ENCODE data around the gene ODF2. TPM values are rescaled to one million over a fixed set of nuclear protein-coding genes. Genes with fewer than 3 reads are reported as not detected.

The ODF2 gene
- total and polyA plus RNA-seq, 2 of the 8 experiments (the other 6 are each of a cell fraction or from before 2014, with no cell fraction given), result 5.6 to 17.9 TPM

GRCh38 chr9:128438343-128439109 is 17.3 kb upstream of the ODF2 start (continued):
- TF ChIP-seq FOSL1 (IDR thresholded peaks at IDR 0.05; ENCODE audit: insufficient read depth, low read depth, low read length) (no peak), NANOG (IDR thresholded peaks at IDR 0.05; ENCODE audit: insufficient read depth, low read depth, low read length, poor library complexity, severe bottlenecking) (no peak), CEBPB (IDR thresholded peaks at IDR 0.05; ENCODE audit: low read depth, low read length) (no peak), TAF1 (IDR thresholded peaks at IDR 0.05; ENCODE audit: low read depth, low read length) (peak; percentile 49; the same call in 1 of the 2 replicates), YY1 (IDR thresholded peaks at IDR 0.05; ENCODE audit: low read depth, low read length) (peak; percentile 38; the same call in 1 of the 2 replicates)

All from H1 (cell line).